SU-DHL-6 (cell line): Measurements from ENCODE around the gene DDX24.

Source experiments
- H2AFZ ChIP-seq: fragments of 200-600 bp; sonication (generic); 2 replicates; pipeline ENCODE4 v1.6.1; 2014; ENCODE audit warnings: low read depth, mild to moderate bottlenecking, moderate library complexity, mixed read lengths, antibody characterized with exemption, low read length; ENCODE audit not compliant: severe bottlenecking
- H3F3A ChIP-seq: fragments of 200-600 bp; shearing (Covaris generic); 2 replicates; pipeline ENCODE4 v1.6.0; 2016; ENCODE audit warnings: antibody characterized with exemption, mild to moderate bottlenecking; ENCODE audit not compliant: insufficient read depth
- H3K27ac ChIP-seq: fragments of 200-600 bp; sonication (generic); 2 replicates; pipeline ENCODE4 v1.5.1; 2016; ENCODE audit warnings: low read depth, mild to moderate bottlenecking, low read length, moderate library complexity, mixed read lengths
- H3K27me3 ChIP-seq: fragments of 200-600 bp; sonication (generic), shearing (Covaris generic); 2 replicates; pipeline ENCODE4 v1.6.0; 2014; ENCODE audit warnings: mild to moderate bottlenecking, low read length
- H3K36me3 ChIP-seq: fragments of 200-600 bp; sonication (generic); 2 replicates; pipeline ENCODE4 v1.6.1; 2014; ENCODE audit warnings: mild to moderate bottlenecking, low read length, mixed read lengths
- H3K4me2 ChIP-seq: fragments of 300-600, 200-600 bp; shearing (Covaris generic), sonication (generic); 2 replicates; pipeline ENCODE4 v1.6.0; 2014; ENCODE audit warnings: low read length, low read depth, mild to moderate bottlenecking; ENCODE audit not compliant: poor library complexity, severe bottlenecking
- H3K4me3 ChIP-seq: fragments of 200-600 bp; sonication (generic); 2 replicates; pipeline ENCODE4 v1.5.1; 2014; ENCODE audit warnings: antibody characterized with exemption, low read length, mild to moderate bottlenecking, mixed read lengths; ENCODE audit not compliant: insufficient read depth, poor library complexity, severe bottlenecking
- H3K79me2 ChIP-seq: fragments of 200-600 bp; sonication (generic); 2 replicates; pipeline ENCODE4 v1.6.1; 2014; ENCODE audit warnings: mild to moderate bottlenecking, low read length, moderate library complexity; ENCODE audit not compliant: insufficient read depth
- H3K9ac ChIP-seq: fragments of 200-600 bp; sonication (generic); 2 replicates; pipeline ENCODE4 v1.7.0; 2014; ENCODE audit warnings: mild to moderate bottlenecking, low read length
- H3K9me2 ChIP-seq: fragments of 200-600 bp; sonication (generic); replicated peaks from 2 replicates; pipeline ENCODE4 v1.6.1; 2014; ENCODE audit warnings: low read length; ENCODE audit not compliant: insufficient read depth
- H3K9me3 ChIP-seq: fragments of 200-600 bp; sonication (generic); 2 replicates; pipeline ENCODE4 v1.6.1; 2014; ENCODE audit warnings: low read length, mixed read lengths; ENCODE audit not compliant: insufficient read depth
- H4K20me1 ChIP-seq: fragments of 200-600 bp; sonication (generic); 2 replicates; pipeline ENCODE4 v1.6.1; 2014; ENCODE audit warnings: low read depth, mild to moderate bottlenecking, antibody characterized with exemption, low read length, moderate library complexity, mixed read lengths
- CTCF ChIP-seq: fragments of 200-600 bp; sonication (generic); IDR thresholded peaks from one replicate; pipeline ENCODE4 v1.5.1; 2017; ENCODE audit warnings: antibody characterized with exemption, mild to moderate bottlenecking, low read length, moderate library complexity; ENCODE audit not compliant: insufficient read depth, poor library complexity, severe bottlenecking
- EZH2phosphoT487 ChIP-seq: fragments of 200-600 bp; sonication (generic), shearing (Covaris generic); conservative IDR thresholded peaks from 2 replicates; pipeline ENCODE4 v1.6.1; 2018; ENCODE audit warnings: mild to moderate bottlenecking, antibody characterized with exemption, low read length, moderate library complexity, mixed read lengths

Gene DDX24

GRCh38 chr14:94114589-94115057, 33.6 kb upstream of the DDX24 start:
- Histone ChIP-seq H3K27me3 (no peaks in the 10 kb centered on the region; the same call in 1 of the 2 replicates), H3K9ac (no peak overlapping the region), H2AFZ (no peak overlapping the region), H3K36me3 (no peaks in the 10 kb centered on the region), H3K4me3 (no peak overlapping the region), H3K9me3 (0 out of 2 replicates have a peak, but pooled peaks cover 2% of the 10 kb centered on the region), H3K9me2 (no peaks in the 10 kb centered on the region), H3K27ac (no peak overlapping the region), H4K20me1 (no peaks in the 10 kb centered on the region), H3K79me2 (no peaks in the 10 kb centered on the region), H3K4me2 (no peak overlapping the region), H3F3A (no peaks in the 10 kb centered on the region)
- TF ChIP-seq EZH2phosphoT487, result no peak
- TF ChIP-seq CTCF, result no peak

GRCh38 chr14:94113908-94114588, 33.0 kb upstream of the DDX24 start:
- H3F3A ChIP-seq, result no peaks in the 10 kb centered on the region
- H3K79me2 ChIP-seq, result no peaks in the 10 kb centered on the region
- no peaks in the 10 kb centered on the region; the same call in 1 of the 2 replicates for H3K27me3 ChIP-seq
- no peak overlapping the region for H3K4me3 ChIP-seq
- no peaks in the 10 kb centered on the region for H3K9me3 ChIP-seq
- no peak overlapping the region for H3K9ac ChIP-seq
- H3K9me2 ChIP-seq, result no peaks in the 10 kb centered on the region
- no peak for TF ChIP-seq CTCF
- TF ChIP-seq EZH2phosphoT487, result no peak
- H3K4me2 ChIP-seq, result no peak overlapping the region
- H4K20me1 ChIP-seq, result no peaks in the 10 kb centered on the region
- no peak overlapping the region for H2AFZ ChIP-seq
- H3K36me3 ChIP-seq, result no peaks in the 10 kb centered on the region
- H3K27ac ChIP-seq, result no peak overlapping the region

GRCh38 chr14:94113490-94113889, 32.5 kb upstream of the DDX24 start:
- no peak overlapping the region for H3K4me2 ChIP-seq
- no peaks in the 10 kb centered on the region for H4K20me1 ChIP-seq
- no peaks in the 10 kb centered on the region; the same call in 1 of the 2 replicates for H3K27me3 ChIP-seq
- TF ChIP-seq EZH2phosphoT487 (no peak), CTCF (no peak)
- H3K4me3 ChIP-seq, result no peak overlapping the region
- no peak overlapping the region for H3K9ac ChIP-seq
- no peaks in the 10 kb centered on the region for H3K36me3 ChIP-seq
- no peak overlapping the region for H3K27ac ChIP-seq
- no peaks in the 10 kb centered on the region for H3K9me2 ChIP-seq
- no peaks in the 10 kb centered on the region for H3F3A ChIP-seq
- H3K9me3 ChIP-seq, result no peaks in the 10 kb centered on the region
- H2AFZ ChIP-seq, result no peak overlapping the region
- no peaks in the 10 kb centered on the region for H3K79me2 ChIP-seq
